BE2C (cell line): ENCODE measurements around the gene TLR8.

Experiments used
- DNase-seq: peaks from one replicate; pipeline ENCODE4 v3.0.0-alpha.2; 2020
- H3K27me3 ChIP-seq: fragments of 250-450 bp; sonication (Bioruptor Pico); 2 replicates; pipeline ENCODE4 v1.5.1; 2020; ENCODE audit warnings: mild to moderate bottlenecking
- H3K36me3 ChIP-seq: fragments of 250-450 bp; sonication (Bioruptor Pico); 2 replicates; pipeline ENCODE4 v1.5.1; 2020; ENCODE audit warnings: mild to moderate bottlenecking
- H3K4me1 ChIP-seq: fragments of 250-450 bp; sonication (Bioruptor Pico); 2 replicates; pipeline ENCODE4 v1.5.1; 2020
- H3K4me3 ChIP-seq: 2 replicates; pipeline ENCODE4 v1.5.1; 2011; ENCODE audit warnings: low read depth, low read length
- H3K9me3 ChIP-seq: fragments of 250-450 bp; sonication (Bioruptor Pico); 2 replicates; pipeline ENCODE4 v1.5.1; 2020
- CTCF ChIP-seq: IDR thresholded peaks from 2 replicates; pipeline ENCODE4 v1.5.1; 2012; ENCODE audit warnings: mild to moderate bottlenecking, low read depth, low read length

TLR8 gene

GRCh38 chrX:12971282-12972003 is 65.0 kb downstream of the TLR8 start:
- no peaks in the 10 kb centered on the region for H3K9me3 ChIP-seq
- no peak for TF ChIP-seq CTCF
- H3K4me1 ChIP-seq: no peaks in the 10 kb centered on the region
- H3K4me3 ChIP-seq: no peak overlapping the region
- no peaks in the 10 kb centered on the region for H3K36me3 ChIP-seq
- no peak for DNase-seq
- H3K27me3 ChIP-seq: no peaks in the 10 kb centered on the region

- no peak for DNase-seq
- no peaks in the 10 kb centered on the region for H3K36me3 ChIP-seq
- H3K4me3 ChIP-seq: no peak overlapping the region
- TF ChIP-seq CTCF: no peak
- no peaks in the 10 kb centered on the region for H3K4me1 ChIP-seq
- H3K27me3 ChIP-seq: no peaks in the 10 kb centered on the region
- H3K9me3 ChIP-seq: no peaks in the 10 kb centered on the region
These were observed 65.8 kb downstream of the TLR8 start for GRCh38 chrX:12972243-12972642.
